Stimulated activated CD8-positive, alpha-beta memory T cell treated with anti-CD3 and anti-CD28 coated beads, Interleukin-15, amount 100 ng/mL, for 1 hour (primary cell): Measurements from ENCODE around the gene PTPRM.

Experiments used
- DNase-seq: peaks from one replicate; pipeline ENCODE4 v3.0.0-alpha.2; 2020; ENCODE audit warnings: low read depth

PTPRM gene

DNA sequence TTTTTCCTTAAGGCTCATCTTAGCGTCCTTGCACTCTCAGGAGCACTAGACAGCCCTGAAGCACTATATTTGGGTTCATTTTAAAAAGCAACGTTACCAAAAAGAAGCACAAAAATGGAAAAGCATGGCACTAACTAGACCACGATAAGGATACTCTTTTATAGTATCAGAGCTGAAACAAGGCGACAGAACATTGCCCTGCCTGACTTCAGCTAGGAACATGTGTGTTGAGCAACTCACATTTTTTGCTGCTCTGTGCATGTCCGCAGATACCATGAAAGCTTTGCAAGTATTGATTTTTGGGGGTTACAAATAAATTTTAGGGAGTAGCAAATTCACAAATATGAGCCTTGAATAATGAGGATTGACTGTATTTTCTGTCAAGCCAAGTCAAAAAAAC is 332.0 kb downstream of the PTPRM start:
- no peak for DNase-seq

DNA sequence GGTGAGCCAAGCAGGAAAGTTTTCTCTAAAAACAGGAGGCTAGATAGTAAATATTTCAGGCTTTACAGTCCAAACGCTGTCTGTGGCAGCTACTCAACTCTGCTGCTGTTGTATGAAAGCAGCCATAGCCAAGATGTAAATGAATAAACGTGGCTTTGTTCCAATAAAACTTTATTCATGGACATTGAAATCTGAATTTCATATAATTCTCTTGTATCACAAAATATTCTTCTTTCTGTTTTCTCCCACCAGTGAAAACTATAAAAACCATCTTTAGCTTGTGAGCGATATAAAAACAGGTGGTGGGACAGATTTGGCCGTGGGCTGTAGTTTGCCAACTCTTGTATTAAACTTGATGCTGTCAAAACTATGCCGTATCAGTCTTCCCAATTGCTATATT is 333.0 kb downstream of the PTPRM start:
- DNase-seq, result no peak

DNA sequence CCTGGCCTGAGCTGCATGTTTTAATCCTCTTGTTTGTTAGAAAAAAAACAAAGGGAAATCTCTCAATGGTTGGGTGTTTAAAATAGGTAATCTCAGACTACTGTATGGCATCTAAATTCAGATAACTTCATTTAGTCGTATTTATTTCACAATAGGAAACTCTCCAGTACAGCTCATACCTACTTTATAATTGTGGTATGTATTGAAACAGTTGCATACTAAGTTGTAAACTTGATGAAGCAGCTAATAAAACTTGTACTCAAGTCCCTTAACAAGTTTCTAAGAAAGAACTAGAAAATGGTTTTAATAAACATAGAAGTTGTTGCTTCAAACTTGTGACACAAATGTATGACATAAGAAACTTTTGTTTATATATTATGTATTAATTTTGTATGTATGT is 334.5 kb downstream of the PTPRM start:
- DNase-seq, result no peak

DNA sequence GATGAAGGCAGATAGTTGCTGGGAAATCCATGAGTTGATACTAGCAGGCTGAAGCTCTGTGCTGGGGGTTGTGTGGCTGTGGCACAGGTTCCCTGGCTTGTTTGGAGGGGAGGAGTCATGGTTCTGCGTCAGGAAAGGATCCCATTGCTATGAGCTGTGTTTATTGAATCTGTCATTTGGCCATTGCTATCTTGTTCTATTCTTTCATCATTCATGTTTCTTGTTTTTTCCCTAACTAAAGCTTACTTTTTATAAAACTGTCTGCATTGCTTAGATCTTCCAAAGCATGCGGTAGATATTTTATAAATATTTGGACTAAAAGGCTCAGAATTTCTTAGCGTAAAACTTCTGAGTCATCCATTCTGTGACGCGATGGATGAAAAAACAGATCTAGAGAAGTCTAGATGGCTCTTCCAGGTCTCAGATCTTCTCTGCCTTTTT is 335.3 kb downstream of the PTPRM start:
- no peak for DNase-seq

DNA sequence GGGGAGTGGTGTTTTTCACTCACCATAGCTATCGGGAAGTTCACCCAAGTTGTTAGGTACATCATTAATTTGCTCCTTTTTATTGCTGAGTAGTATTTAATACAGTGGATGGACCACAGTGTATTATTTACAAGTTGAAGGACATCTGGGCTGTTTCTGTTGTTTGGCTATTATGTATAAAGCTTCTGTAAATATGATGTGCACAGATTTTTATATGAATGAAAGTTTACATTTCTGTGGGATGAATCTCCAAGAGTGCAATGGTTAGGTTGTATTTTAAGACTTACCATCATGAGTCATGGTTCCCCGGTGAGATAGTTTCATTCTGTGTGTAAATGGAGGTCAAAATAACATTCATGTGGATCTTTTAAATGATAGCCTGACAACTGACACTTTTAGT is 337.4 kb downstream of the PTPRM start:
- no peak for DNase-seq

DNA sequence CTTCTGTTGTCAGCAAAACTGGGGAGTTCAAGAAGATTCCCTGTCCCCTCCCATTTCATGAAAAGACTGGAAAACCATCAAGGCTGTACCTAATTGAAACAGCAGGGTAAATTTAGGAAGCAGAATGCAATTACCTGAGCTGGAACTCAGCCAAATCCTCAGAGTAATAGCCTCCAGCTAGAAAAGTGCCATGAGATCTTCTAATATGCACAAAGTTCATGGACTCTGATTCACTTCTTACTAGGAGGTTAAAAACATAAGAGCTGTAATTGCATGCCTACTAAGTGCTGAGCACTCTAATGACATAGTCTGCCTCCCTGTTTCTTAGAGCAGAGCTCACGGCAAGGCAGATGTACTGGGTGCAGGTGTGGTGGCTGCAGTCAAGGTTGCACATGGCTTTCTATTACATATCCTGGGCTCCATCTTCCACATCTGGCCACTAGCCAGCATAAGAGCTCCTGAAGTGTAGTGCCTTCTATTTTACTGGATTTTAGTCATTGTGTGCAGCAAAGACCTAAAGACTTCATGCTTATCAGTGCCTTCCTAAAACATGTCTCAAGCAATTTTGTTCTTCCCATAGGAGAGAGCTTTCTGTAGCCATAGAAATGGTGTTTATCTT is 341.7 kb downstream of the PTPRM start:
- DNase-seq, result no peak

DNA sequence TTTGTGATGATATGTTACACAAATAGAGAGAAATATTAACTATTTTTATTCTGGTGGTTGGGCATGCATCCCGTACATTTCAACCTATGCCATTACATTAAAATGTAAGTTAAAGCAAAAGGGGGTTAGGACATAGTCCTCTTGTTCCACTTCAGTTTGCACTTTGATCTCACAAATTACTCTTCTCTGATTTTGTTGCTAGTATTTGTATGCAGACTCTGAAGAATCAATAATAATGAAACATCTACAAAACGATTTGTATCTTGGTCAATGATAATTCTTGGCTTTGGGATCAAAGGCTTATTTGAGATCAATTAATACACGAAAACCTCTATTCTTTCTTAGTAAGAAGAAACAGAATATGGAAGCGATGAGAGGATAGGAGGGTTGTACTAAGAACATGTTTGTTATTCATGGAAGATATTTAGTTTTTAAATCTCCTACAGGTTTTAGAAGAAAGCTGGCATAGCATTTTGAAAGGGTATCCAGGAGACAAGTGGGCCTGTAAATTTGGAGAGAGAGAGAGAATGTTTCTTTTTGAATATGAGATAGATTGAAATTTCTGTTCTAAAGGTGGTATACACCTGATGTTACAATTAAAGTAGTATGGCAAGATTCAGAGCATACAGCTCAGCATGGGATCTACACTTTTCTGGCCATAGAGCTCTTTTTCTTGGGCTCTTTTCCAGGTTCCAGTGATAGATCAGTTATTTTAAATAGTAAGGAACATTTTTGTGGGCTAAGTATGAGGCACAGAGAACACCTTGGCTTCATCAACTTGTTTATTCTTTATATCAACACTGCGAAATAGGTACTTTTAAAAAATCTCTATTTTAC is 347.9 kb downstream of the PTPRM start:
- no peak for DNase-seq

DNA sequence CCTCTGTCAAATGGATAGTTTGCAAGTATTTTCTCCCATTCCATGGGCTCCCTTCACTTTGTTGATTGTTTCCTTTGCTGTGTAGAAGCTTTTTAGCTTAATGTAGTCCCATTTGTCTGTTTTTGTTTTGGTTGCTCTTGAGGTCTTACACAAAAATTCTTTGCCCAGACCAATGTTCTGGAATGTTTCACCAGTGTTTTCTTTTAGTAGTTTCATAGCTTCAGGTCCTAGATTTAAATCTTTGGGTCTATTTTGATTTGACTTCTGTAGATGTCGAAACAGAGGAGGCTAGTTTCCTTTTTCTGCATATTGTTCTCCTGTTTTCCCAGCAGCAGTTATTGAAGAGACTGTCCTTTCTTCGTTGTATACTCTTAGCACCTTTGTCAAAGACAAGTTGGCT is 351.6 kb downstream of the PTPRM start:
- DNase-seq, result no peak

DNA sequence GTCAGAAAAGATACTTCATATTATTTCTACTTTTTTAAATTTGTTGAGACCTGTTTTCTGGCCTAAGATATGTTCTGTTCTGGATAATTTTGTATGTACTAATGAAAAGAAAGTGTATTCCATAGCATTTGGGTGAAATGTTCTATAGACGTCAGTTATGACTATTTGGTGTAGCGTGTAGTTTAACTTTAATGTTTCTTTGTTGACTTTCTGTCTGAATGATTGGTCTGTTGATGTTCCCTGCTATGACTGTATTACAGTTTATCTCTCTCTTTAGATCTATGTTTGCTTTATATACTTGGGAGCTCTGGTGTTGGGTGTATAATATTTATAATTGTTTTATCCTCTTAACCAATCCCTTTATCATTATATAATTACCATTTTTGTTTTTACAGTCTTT is 352.4 kb downstream of the PTPRM start:
- DNase-seq, result no peak

DNA sequence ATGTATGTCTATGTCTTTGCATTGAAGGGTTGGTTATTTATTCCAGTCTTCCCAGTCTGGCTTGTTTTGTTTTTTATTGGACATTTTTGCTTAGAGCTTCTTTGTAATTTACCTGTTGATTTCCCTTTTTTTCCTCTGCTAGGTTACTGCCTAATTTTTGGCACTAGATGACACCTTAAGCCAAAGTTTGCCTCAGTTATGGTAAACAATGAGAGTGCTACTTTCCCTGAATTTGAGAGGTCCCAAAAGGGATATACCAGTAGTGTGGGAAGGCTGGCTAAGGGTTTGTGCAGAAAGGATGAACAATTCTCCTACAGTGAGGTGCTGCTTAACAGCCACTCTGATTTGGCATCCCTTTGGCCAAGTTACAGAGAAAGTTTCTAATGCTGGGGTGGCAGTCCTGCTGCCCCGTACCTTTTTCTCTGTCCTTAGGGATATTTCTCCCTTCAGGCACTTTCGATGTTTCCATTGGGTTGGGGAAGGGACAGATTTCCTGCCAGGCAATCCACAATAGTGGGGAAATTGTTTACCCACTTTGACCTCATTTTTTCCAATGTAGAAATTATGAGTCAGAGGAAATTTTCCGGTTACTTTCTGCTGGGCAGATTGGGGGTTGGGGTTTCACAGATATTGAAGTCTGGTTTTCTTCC is 354.9 kb downstream of the PTPRM start:
- no peak for DNase-seq

DNA sequence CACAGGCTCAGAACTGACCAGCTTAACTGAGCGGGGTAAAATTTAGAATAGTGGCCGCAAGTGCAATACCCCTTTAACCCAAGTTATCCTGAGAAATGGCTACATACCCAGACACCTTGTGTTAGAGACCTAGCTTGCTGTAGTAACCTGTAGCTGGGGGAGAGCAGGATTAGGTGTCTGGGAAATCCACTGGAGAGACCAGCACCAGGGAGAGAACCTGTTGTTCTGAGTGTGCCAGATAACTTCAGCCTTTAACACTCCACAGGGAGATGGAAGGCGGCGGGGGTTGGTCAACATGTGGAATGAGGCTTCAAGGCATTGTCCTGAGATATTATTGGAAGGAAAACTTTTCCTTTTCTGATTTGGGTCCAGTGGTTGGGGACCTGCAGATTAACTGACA is 356.0 kb downstream of the PTPRM start:
- DNase-seq, result no peak

DNA sequence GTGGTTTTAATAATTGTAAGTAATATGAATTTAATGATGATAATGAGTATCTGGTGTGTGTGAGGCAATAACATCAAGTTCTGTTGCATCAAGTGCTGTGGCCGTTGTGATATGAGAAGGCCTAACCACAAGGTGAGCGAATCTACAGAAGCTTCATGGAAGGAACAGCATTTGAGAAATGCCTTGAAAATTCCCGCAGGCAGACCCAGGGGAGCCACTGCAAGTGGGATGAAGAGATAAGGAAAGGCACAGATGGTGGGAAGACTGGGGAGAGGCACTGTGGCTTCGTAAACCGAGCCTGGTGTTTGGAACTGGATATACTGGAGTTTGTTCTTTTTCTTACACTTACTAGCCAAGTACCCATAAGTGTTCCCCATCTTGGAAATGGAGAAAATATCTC is 357.5 kb downstream of the PTPRM start:
- DNase-seq, result no peak

DNA sequence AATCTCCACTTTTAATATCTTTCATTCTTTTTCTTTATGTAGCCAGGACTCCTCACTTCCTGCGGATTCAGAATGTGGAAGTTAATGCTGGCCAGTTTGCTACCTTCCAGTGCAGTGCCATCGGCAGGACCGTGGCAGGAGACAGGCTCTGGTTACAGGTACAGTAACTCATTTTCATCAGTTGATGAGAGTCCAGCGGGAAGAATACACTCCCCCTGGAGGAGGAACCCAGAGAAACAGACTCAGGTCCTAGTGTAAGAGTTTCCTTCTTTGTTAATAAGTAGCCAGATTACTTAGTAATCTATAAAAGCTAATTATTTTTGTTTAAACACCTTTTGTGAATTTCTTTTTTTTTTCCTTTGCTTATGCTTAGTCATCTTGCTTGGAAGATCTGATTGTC is 359.4 kb downstream of the PTPRM start:
- DNase-seq, result no peak

DNA sequence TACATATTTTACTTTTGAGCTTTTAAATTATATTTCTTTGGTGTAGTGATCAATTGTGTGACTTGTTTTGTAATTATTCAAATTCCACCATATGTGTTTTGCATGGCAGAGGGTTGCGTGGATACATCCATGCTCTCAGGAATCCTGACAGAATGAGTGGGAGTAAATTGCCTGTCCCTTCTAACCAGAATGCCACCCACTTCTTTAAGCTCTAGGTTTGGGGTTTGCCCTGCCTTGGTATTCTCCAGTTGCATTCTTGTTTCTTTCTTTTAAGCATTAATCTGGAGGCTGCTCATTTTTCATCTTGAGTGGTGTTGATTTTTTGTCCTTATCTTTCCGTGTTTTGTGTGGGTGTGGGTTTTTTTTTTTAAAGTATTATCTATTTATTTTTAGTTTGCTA is 360.0 kb downstream of the PTPRM start:
- DNase-seq, result no peak

DNA sequence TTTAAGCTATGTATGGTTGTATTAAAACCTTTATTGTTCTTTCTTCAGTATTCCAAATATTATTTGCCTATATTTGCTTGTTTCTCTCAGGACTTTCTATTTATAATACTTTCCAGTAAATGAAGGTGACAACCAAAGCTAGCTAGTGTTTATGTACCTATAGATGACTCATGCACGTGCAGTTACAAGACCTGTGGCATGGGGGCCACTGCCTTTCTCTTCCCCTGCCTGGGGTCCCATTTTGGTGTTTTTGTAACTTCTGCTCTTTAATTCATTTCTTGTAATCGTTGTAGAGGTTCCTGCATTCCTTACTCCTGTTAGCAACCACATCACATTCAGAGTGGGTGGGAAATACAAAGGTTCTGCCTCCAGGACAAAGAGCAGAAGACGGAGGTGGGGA is 364.6 kb downstream of the PTPRM start:
- no peak for DNase-seq

DNA sequence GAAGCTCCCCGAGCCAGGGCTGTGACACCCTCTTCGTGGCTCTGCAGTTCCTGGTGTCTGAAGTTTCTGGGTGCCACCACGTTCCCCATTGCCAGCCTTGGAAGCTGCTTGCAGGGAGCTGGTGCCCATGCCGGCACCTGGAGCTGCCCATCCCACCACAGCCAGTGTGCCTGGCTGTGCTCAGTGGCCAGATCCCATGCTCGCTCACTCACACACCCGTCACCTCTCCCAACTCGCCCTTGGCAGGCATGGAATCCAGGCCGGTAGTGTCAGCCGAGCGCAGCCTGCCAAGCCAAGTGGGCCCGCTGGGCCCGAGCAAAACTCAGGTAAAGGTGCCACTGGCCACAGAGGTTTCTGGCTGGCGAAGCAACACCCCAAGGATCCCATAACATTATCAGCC is 370.2 kb downstream of the PTPRM start:
- no peak for DNase-seq

DNA sequence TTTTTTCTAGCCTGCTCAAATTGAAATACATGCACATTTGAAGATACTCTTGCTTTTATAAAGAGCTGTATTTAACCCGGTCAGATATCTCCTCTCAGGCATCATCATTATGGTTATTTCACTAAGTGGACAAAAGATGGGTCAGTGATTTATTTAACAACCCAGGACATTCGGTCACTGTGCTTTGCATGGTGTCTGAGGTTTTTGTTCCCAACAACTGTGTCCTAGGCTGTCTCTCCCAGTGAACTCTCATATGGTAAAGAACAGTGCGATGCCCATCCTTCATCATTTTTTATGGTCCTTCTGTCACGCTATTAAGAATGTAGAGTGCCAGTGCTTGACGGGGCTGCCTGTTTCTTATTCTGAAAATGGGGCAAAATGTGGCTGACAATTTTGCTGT is 372.4 kb downstream of the PTPRM start:
- DNase-seq, result no peak

DNA sequence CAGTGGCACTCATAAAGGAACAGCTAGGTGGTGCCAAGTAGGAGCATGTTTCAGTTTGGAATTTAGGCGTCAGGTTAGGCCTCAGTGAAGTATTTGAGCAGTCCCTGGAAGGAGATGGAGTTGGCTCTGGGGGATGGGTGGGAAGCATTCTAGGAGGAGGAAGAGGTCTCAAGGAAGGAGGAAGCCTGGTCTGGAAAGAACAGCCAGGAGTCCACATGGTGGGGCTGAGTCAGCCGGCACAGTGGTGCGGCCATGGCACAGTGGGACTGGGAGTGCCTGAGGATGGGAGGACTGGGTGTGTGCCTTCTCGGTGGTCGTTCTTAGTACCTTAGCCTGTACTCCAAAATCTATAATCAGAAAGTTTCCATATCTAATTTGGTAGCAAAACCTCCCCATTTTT is 373.3 kb downstream of the PTPRM start:
- no peak for DNase-seq

DNA sequence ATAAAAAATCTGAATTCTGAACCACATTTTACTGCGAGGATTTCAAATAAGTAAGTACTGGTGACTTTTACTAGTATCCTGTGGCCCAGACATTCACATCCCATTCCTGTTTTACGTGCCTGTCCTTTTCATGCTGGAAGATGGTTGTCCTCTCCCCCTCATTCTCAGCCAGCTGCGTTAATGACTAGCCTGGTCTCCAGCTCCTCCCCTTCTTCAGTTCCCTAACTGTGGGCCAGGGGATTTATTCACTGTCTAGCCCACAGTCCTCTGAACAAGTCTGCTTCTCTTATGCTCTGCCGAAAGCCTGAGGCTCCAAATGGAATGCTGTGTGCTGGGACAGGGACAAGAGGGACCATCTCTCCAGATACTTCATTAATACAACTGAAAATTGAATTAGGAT is 373.9 kb downstream of the PTPRM start:
- DNase-seq, result no peak

DNA sequence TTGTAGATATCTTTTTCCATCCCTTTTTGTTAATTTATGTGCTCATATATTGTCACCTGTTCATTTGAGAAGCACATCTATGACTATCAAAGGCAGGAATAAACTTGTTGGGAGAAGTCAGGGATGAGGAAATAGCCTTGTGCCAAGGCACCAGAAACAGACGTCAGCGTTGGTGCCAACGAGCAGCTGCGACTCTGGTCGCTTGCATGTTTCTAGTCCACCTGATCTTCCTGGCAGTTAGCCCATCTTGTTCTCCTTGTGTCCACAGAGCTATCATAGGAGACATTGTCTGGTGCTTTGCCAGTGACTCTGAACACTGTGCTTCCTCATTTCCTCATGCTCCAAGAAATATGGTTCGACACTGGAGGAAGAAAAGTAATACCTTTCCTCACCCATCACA is 374.4 kb downstream of the PTPRM start:
- DNase-seq, result no peak

DNA sequence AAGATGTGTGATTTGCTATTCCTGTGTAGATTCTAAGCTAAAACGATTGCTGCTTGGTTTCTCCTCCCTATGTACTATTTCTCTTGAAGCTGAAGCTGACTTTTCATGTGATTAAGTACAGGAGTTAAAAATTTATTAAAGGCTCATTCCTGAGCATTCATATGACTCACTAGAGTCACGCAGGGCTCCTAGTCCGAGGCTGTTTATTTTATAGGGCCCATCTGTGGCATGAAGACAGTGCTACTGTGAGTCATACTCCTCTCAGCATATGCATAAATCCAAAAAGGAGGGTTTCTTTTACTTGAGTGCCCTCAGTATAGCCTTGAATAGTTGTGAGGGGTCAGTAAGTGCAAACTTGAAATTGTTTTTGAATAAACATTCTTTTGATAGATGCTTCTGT is 378.8 kb downstream of the PTPRM start:
- DNase-seq, result no peak

DNA sequence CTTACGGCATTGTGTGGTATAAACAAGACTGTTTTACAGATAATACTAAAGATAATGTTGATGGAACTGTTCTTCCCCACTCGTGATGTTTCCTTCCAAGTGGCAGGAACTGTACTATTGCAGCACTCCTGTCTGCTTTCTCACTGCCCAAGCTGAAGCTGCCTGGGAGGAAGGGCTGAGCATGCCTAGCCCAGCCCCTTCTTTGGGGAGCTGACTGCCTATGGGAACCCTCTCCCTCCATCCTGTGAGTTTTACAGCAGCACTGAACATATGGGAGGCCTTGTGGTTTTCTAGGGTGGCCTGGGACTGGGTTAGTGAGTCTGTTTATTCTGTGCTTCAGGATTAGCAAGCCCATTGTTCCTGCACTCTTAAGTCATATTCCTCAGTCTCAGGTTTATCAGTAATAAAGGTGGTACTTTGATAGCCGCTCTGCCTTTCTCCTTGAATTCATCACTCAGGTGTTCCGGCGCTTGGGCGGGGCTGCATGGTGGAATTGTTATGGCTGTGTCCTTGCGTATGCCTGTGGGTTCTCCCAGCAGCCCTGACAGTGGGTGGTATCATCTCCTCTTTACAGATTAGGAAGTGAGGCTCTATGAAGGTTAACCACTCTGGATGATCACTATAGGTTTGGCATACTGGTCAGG is 379.7 kb downstream of the PTPRM start:
- no peak for DNase-seq
